HEK293 (cell line): ENCODE data around the gene CRYBB1.

Source experiments
- CTCF ChIA-PET: fragments of 350-600 bp; formaldehyde crosslinking; extraction: SDS; loops from one replicate; lab custom pipeline; 2021; ENCODE audit warnings: antibody characterized with exemption; lab: Yijun Ruan, JAX
- POLR2A ChIA-PET: fragments of 300-600 bp; formaldehyde crosslinking; extraction: SDS; loops from one replicate; lab custom pipeline; 2020; ENCODE audit warnings: antibody characterized with exemption, inconsistent platforms; lab: Yijun Ruan, JAX
- H3K27ac ChIP-seq: fragments of 200-500 bp; sonication (Bioruptor generic); 2 replicates; pipeline ENCODE4 v1.5.1; 2014; ENCODE audit warnings: low read depth, low read length, control low read depth, inconsistent platforms; ENCODE audit errors: extremely low read depth
- H3K36me3 ChIP-seq, 2 experiments: fragments of 200-500 bp in 1 of 2; sonication (Bioruptor generic) in 1 of 2; 1 replicate in 1 of 2; 2 replicates in 1 of 2; pipeline ENCODE4 v1.5.1; 2014 to 2017; ENCODE audit warnings: inconsistent platforms in 2 of 2, low read length in 2 of 2; ENCODE audit not compliant: control insufficient read depth in 2 of 2, insufficient read depth in 1 of 2
- H3K4me1 ChIP-seq: fragments of 200-500 bp; sonication (Bioruptor generic); 2 replicates; pipeline ENCODE4 v1.5.1; 2014; ENCODE audit warnings: mild to moderate bottlenecking, low read length, inconsistent platforms; ENCODE audit not compliant: control insufficient read depth, insufficient read depth
- H3K4me3 ChIP-seq: 2 replicates; pipeline ENCODE4 v1.5.1; 2011; ENCODE audit warnings: low read depth, mild to moderate bottlenecking, control low read depth, low read length, moderate library complexity
- H3K9me3 ChIP-seq: fragments of 200-500 bp; sonication (Bioruptor generic); 2 replicates; pipeline ENCODE4 v1.5.1; 2014; ENCODE audit warnings: low read depth, low read length, inconsistent platforms; ENCODE audit not compliant: control insufficient read depth, insufficient read depth
- KLF7 ChIP-seq: fragments of 450-650 bp; formaldehyde crosslinking; IDR thresholded peaks from 2 replicates; pipeline ENCODE4 v1.5.1; 2016; ENCODE audit warnings: missing biosample characterization, missing genetic modification characterization, borderline replicate concordance
- ZBTB17 ChIP-seq: fragments of 450-650 bp; formaldehyde crosslinking; IDR thresholded peaks from 2 replicates; pipeline ENCODE4 v1.5.1; 2016; ENCODE audit warnings: missing biosample characterization, missing genetic modification characterization
- ZNF10 ChIP-seq: fragments of 450-650 bp; formaldehyde crosslinking; IDR thresholded peaks from 2 replicates; pipeline ENCODE4 v1.5.1; 2017; ENCODE audit warnings: missing biosample characterization, missing genetic modification characterization
- ZNF121 ChIP-seq: fragments of 450-650 bp; formaldehyde crosslinking; IDR thresholded peaks from 2 replicates; pipeline ENCODE4 v1.5.1; 2016; ENCODE audit warnings: missing biosample characterization, missing genetic modification characterization
- ZNF138 ChIP-seq: fragments of 450-650 bp; formaldehyde crosslinking; IDR thresholded peaks from 2 replicates; pipeline ENCODE4 v1.5.1; 2016; ENCODE audit warnings: missing biosample characterization, missing genetic modification characterization, borderline replicate concordance
- ZNF148 ChIP-seq: fragments of 450-650 bp; formaldehyde crosslinking; IDR thresholded peaks from 2 replicates; pipeline ENCODE4 v1.5.0; 2017; ENCODE audit warnings: missing biosample characterization, missing genetic modification characterization, borderline replicate concordance
- ZNF155 ChIP-seq: fragments of 450-650 bp; formaldehyde crosslinking; IDR thresholded peaks from 2 replicates; pipeline ENCODE4 v1.5.1; 2016; ENCODE audit warnings: missing biosample characterization, missing genetic modification characterization
- ZNF266 ChIP-seq: fragments of 450-650 bp; formaldehyde crosslinking; IDR thresholded peaks from 2 replicates; pipeline ENCODE4 v1.5.1; 2016; ENCODE audit warnings: missing biosample characterization, missing genetic modification characterization, low read depth
- ZNF521 ChIP-seq: fragments of 450-650 bp; formaldehyde crosslinking; IDR thresholded peaks from 2 replicates; pipeline ENCODE4 v1.5.1; 2017; ENCODE audit warnings: missing biosample characterization, mild to moderate bottlenecking, missing genetic modification characterization
- ZNF544 ChIP-seq: fragments of 450-650 bp; formaldehyde crosslinking; IDR thresholded peaks from 2 replicates; pipeline ENCODE4 v1.5.0; 2017; ENCODE audit warnings: missing biosample characterization, missing genetic modification characterization
- ZNF585B ChIP-seq: fragments of 450-650 bp; formaldehyde crosslinking; IDR thresholded peaks from 2 replicates; pipeline ENCODE4 v1.5.1; 2016; ENCODE audit warnings: missing biosample characterization, missing genetic modification characterization
- ZNF670 ChIP-seq: fragments of 450-650 bp; formaldehyde crosslinking; IDR thresholded peaks from 2 replicates; pipeline ENCODE4 v1.5.1; 2016; ENCODE audit warnings: missing biosample characterization, missing genetic modification characterization, low read depth
- TF ChIP-seq, protein P1 (sequence below): fragments of 450-650 bp; formaldehyde crosslinking; IDR thresholded peaks from 2 replicates; pipeline ENCODE4 v1.5.1; 2016; ENCODE audit warnings: missing biosample characterization, missing genetic modification characterization
- TF ChIP-seq, protein P2 (sequence below): fragments of 450-650 bp; formaldehyde crosslinking; IDR thresholded peaks from 2 replicates; pipeline ENCODE4 v1.5.1; 2016; ENCODE audit warnings: missing biosample characterization, missing genetic modification characterization, borderline replicate concordance

CRYBB1 gene

GRCh38 chr22:26554956-26555355 is 62.9 kb downstream of the CRYBB1 start:
- Histone ChIP-seq H3K27ac (no peak overlapping the region), H3K36me3 (no peaks in the 10 kb centered on the region), H3K4me1 (no peaks in the 10 kb centered on the region), H3K9me3 (no peaks in the 10 kb centered on the region), H3K4me3 (no peak overlapping the region)
- POLR2A ChIA-PET, result no interaction called here
- no peak for TF ChIP-seq ZNF155 (tag by site-specific recombination)
- TF ChIP-seq ZNF670 (tag by site-specific recombination), result no peak
- TF ChIP-seq ZBTB17 (tag by site-specific recombination), result no peak
- TF ChIP-seq KLF7 (tag by site-specific recombination), result no peak
- no peak for TF ChIP-seq ZNF585B
- TF ChIP-seq ZNF266 (tag by site-specific recombination), result no peak
- no peak for TF ChIP-seq ZNF521
- TF ChIP-seq, protein P1, sequence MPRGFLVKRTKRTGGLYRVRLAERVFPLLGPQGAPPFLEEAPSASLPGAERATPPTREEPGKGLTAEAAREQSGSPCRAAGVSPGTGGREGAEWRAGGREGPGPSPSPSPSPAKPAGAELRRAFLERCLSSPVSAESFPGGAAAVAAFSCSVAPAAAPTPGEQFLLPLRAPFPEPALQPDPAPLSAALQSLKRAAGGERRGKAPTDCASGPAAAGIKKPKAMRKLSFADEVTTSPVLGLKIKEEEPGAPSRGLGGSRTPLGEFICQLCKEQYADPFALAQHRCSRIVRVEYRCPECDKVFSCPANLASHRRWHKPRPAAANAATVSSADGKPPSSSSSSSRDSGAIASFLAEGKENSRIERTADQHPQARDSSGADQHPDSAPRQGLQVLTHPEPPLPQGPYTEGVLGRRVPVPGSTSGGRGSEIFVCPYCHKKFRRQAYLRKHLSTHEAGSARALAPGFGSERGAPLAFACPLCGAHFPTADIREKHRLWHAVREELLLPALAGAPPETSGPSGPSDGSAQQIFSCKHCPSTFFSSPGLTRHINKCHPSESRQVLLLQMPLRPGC (tag by site-specific recombination), result no peak
- TF ChIP-seq ZNF138, result no peak
- no peak for TF ChIP-seq ZNF544 (tag by site-specific recombination)
- TF ChIP-seq, protein P2, sequence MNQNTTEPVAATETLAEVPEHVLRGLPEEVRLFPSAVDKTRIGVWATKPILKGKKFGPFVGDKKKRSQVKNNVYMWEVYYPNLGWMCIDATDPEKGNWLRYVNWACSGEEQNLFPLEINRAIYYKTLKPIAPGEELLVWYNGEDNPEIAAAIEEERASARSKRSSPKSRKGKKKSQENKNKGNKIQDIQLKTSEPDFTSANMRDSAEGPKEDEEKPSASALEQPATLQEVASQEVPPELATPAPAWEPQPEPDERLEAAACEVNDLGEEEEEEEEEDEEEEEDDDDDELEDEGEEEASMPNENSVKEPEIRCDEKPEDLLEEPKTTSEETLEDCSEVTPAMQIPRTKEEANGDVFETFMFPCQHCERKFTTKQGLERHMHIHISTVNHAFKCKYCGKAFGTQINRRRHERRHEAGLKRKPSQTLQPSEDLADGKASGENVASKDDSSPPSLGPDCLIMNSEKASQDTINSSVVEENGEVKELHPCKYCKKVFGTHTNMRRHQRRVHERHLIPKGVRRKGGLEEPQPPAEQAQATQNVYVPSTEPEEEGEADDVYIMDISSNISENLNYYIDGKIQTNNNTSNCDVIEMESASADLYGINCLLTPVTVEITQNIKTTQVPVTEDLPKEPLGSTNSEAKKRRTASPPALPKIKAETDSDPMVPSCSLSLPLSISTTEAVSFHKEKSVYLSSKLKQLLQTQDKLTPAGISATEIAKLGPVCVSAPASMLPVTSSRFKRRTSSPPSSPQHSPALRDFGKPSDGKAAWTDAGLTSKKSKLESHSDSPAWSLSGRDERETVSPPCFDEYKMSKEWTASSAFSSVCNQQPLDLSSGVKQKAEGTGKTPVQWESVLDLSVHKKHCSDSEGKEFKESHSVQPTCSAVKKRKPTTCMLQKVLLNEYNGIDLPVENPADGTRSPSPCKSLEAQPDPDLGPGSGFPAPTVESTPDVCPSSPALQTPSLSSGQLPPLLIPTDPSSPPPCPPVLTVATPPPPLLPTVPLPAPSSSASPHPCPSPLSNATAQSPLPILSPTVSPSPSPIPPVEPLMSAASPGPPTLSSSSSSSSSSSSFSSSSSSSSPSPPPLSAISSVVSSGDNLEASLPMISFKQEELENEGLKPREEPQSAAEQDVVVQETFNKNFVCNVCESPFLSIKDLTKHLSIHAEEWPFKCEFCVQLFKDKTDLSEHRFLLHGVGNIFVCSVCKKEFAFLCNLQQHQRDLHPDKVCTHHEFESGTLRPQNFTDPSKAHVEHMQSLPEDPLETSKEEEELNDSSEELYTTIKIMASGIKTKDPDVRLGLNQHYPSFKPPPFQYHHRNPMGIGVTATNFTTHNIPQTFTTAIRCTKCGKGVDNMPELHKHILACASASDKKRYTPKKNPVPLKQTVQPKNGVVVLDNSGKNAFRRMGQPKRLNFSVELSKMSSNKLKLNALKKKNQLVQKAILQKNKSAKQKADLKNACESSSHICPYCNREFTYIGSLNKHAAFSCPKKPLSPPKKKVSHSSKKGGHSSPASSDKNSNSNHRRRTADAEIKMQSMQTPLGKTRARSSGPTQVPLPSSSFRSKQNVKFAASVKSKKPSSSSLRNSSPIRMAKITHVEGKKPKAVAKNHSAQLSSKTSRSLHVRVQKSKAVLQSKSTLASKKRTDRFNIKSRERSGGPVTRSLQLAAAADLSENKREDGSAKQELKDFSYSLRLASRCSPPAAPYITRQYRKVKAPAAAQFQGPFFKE, result no peak
- TF ChIP-seq ZNF10 (tag by site-specific recombination), result no peak
- CTCF ChIA-PET, result interaction anchor here (0.7 to 0.8 kb wide), 2 partner anchors 11 to 52 kb away, joined by 3 read pairs; no protein-coding TSS in a partner anchor

DNA sequence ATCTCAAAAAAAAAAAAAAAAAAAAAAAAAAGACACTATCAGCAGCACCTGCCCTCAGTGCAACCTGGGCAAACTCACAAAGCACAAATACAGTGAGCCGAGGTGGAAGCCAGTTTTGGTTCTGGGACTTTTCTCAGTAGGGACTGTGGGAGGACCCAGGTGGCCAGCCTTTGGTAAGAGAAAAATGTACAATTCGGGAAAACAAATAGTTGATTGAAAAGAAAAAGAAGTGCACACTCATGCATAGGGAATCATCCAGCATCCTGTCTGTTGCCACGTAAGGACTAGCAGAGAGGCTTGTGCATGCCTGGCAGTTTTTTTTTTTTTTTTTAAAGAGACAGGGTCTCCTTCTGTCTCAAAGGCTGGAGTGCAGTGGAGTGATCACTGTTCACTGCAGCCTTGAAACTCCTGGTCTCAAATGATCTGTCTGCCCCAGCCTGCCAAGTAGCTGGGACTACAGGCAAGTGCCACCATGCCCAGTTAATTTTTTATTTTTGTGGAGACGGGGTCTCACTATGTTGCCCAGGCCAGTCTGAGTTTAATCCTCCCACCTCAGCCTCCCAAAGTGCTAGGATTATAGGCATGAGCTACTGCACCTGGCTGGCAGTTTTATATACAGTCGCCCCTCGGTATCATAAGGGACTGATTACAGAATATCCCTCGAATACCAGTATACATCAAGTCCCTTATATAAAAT is 64.6 kb downstream of the CRYBB1 start:
- TF ChIP-seq ZNF148 (tag by site-specific recombination), result no peak
- peak; percentile 96 for TF ChIP-seq ZNF121 (tag by site-specific recombination)
- H3K9me3 ChIP-seq, result no peaks in the 10 kb centered on the region
- ChIA-PET POLR2A (interaction anchor here (0.6 kb wide), 1 partner anchor 101 kb away, joined by 7 read pairs; no protein-coding TSS in a partner anchor), CTCF (interaction anchor here (0.6 to 0.7 kb wide), 2 partner anchors 12 to 146 kb away, joined by 3 read pairs; no protein-coding TSS in a partner anchor)
- no peaks in the 10 kb centered on the region for H3K4me1 ChIP-seq
- no peak overlapping the region for H3K4me3 ChIP-seq
- no peak overlapping the region for H3K27ac ChIP-seq
- H3K36me3 ChIP-seq, result no peaks in the 10 kb centered on the region
